Measurements from ENCODE around the gene ZNF487.

DNA sequence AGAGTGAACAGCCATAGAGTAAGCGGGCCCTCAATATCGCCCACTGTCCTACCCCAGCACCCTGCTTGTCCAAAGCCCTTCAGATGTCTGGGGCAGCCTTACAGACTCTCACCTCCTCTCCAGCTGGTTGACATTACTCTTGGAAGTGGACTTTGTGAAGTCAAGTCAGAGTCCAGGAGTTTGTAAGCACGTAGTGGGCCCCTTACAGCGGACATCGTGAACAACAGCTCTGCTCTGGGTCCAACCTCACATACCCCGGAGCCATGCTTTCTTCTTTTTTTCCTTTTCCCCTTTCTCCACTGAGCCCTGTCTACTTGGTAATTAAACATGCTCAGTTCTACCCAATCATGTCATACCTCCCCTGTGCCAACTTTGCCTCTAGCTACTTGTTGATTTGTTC is 45.4 kb upstream of the ZNF487 start:
- TF ChIP-seq EZH2 (IDR thresholded peaks at IDR 0.05; ENCODE audit: low read length, missing control alignments), result no peak
- TF ChIP-seq, protein P1, sequence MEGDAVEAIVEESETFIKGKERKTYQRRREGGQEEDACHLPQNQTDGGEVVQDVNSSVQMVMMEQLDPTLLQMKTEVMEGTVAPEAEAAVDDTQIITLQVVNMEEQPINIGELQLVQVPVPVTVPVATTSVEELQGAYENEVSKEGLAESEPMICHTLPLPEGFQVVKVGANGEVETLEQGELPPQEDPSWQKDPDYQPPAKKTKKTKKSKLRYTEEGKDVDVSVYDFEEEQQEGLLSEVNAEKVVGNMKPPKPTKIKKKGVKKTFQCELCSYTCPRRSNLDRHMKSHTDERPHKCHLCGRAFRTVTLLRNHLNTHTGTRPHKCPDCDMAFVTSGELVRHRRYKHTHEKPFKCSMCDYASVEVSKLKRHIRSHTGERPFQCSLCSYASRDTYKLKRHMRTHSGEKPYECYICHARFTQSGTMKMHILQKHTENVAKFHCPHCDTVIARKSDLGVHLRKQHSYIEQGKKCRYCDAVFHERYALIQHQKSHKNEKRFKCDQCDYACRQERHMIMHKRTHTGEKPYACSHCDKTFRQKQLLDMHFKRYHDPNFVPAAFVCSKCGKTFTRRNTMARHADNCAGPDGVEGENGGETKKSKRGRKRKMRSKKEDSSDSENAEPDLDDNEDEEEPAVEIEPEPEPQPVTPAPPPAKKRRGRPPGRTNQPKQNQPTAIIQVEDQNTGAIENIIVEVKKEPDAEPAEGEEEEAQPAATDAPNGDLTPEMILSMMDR (conservative IDR thresholded peaks at IDR 0.05 in 1 of 2, IDR thresholded peaks at IDR 0.05 in 1 of 2; ENCODE audit: low read depth in 1 of 2, low read length in 2 of 2), result no peak
